LNCAP (cell line): ENCODE measurements around the gene CADM1.

Experiments
- TF ChIP-seq, protein P1 (sequence below): fragments of 450-650 bp; IDR thresholded peaks from 2 replicates; pipeline ENCODE4 v1.5.1; 2017; ENCODE audit warnings: mild to moderate bottlenecking

The CADM1 gene

DNA sequence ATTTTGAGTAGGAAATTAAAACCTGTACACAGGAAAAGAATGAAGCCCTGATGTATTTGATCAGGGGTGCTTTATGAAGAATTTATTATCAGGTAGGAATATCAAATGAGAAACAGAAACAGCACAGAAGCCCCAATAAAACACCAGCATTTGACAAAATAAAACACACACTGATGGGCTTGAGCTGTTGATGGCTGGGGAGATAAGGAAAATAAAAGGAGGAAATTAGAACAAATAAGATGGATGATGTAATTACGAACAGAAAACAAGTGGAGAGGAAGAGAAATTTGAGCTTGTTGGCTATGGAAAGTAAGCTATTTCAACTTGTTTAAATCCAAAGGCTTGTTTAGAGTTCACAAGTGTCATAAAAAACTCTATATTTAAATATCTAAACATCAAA is 213.7 kb downstream of the CADM1 start:
- TF ChIP-seq, protein P1, sequence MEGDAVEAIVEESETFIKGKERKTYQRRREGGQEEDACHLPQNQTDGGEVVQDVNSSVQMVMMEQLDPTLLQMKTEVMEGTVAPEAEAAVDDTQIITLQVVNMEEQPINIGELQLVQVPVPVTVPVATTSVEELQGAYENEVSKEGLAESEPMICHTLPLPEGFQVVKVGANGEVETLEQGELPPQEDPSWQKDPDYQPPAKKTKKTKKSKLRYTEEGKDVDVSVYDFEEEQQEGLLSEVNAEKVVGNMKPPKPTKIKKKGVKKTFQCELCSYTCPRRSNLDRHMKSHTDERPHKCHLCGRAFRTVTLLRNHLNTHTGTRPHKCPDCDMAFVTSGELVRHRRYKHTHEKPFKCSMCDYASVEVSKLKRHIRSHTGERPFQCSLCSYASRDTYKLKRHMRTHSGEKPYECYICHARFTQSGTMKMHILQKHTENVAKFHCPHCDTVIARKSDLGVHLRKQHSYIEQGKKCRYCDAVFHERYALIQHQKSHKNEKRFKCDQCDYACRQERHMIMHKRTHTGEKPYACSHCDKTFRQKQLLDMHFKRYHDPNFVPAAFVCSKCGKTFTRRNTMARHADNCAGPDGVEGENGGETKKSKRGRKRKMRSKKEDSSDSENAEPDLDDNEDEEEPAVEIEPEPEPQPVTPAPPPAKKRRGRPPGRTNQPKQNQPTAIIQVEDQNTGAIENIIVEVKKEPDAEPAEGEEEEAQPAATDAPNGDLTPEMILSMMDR, result no peak

DNA sequence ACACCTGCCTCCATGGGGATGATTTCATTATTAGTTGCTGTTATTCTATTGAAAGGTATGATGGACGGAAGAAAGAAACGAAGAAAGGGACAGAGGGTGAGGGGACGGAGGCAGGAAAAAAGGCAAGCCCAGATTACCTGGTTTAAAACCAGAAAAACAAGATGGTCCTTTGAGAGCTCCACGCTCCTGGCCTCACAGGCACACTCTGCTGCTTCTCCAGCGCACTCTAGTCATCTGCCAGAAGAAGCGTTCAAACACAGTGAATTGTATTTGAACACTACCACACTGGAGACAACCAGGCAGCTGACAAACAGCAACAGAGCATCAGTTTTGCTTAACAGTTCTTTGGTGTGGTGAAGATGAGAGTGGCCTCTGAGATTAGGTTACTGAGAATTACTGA is 216.9 kb downstream of the CADM1 start:
- TF ChIP-seq, protein P1, result no peak

DNA sequence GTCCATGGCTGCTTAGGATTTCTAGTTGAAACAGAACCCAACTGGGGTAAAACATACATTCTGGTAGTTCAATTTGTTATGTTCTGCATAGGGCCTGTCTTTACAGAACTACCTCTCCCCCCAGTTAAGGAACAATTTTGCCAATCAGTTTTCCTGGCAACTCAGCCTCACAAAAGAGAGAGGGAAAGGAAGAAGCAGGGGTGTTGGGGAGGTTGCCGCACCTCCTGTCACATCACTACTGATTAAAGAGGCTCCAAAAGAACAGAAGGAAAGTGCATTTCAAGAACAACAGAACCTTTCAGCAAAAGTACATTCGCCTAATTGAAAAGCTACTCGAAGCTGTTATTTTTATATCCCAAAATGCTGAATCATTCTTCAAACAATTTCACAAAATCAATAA is 217.6 kb downstream of the CADM1 start:
- TF ChIP-seq, protein P1, result no peak

DNA sequence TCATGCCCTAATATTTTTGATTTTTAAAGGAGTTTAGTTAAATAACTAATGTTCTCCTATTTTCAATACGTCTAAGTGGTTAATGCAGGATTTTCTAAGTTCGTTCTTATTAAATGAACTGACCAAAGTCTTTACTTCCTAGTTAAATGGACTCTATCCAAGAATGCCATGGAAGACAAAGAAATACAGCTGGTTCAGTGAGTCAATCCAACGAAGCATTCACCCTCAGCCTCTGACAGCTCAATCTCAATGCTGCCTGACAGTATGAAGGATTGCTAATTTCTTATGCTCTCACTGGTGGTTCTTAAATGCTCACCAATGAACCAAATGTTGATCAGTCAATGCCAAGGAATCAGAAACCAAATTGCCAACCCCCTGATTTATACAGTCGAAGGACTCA is 219.4 kb downstream of the CADM1 start:
- TF ChIP-seq, protein P1, result no peak

DNA sequence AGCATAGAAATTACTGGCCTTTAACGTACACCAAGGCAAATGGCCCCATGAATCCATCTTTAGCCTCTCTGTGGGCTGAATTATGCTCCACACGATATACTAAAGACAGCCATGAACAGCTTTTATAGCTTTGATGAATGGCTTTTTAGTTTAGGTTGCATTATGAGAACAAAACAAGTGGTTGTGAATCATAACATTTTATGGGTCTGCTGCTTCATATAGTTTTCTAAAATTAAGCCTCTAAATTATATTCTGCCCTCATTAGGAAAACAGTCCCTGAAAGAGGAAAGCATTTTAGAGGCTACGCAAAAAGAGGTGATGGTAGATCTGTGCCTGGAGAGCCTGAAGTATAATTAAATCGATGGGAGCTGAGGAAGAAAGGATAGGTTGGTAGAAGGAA is 221.3 kb downstream of the CADM1 start:
- TF ChIP-seq, protein P1, result no peak

DNA sequence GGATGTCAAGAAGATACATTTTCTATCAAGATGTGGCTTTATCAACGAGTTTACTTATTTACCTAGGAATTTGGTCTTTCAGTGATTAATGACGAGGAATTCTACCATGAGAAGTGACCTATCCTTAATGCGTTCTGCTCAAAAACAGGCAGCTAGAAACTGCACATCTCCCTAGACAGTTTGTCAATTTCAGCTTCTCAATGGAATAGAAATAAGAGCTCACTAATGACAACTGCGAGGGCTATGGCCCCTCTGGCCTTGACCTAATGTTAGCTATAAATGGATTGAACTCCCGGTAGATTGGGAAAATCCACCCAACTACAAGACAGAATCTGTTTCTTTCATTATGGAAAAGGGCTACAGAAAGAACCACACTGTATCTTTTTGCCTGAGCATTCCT is 223.4 kb downstream of the CADM1 start:
- TF ChIP-seq, protein P1, result no peak

DNA sequence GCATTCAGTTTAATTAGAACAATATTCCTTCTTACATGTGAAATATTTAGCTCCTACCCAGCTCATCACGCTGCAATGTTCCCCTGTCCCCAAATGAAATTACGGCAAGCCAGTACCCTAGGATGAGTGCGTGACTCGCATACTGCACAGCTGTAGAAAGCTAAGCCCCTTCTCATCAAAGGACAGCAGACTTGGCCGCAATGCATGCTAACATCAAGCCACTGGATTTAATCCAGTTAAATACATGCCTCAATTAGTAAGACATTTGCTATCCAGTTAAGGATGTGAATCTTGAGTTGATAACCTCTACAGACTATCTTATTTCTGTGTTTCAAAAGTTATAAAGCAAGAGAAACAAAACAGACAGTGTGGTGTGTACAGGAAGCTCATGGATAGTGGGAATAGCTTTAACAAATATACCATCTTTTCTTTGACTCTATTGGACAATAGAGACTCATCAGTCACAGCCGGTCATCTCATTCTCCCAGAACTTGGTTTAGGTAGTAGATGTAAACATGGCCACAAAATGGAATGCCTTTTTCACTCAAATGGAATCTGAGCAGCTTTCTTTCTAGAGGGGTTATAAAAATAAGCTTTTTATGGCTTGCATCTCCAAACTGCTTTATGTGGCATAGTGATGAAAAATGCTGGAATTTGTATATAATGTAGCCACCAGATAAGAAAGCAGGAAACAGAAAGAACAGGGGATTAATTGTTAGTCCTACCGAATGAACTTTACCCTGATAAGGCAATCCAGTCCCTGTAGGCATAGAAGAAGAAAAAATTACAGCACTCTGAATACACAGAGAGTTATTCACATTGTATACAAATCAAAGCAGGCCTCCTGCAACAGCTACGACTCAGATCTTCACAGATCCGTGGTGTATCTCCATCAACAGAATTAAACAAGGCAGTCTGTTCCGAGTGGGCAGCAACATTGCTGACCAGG is 224.1 kb downstream of the CADM1 start:
- TF ChIP-seq, protein P1, result no peak
